Activated CD4-positive, alpha-beta T cell treated with anti-CD3 and anti-CD28 coated beads for 1 hour (primary cell): ENCODE measurements around the gene TMEM220.
A peak's percentile ranks its signal among the peaks of the same experiment; 100 is the strongest.

Source experiments
- DNase-seq: peaks from one replicate; pipeline ENCODE4 v3.0.0-alpha.2; 2020

The TMEM220 gene

GRCh38 chr17:10729334-10730193 is at the start of gene TMEM220:
TMEM220 (minus strand) TSS chr17:10730023; CDS start chr17:10729851, 172 bp downstream.
- DNase-seq, result peak; percentile 26

- DNase-seq, result no peak
Measured at GRCh38 chr17:10779609-10780008, 49.8 kb upstream of the TMEM220 start.

- DNase-seq, result no peak
Measured at GRCh38 chr17:10777890-10778289, 48.1 kb upstream of the TMEM220 start.

GRCh38 chr17:10777131-10777807 is 47.4 kb upstream of the TMEM220 start:
- no peak for DNase-seq

- no peak for DNase-seq
Measured at GRCh38 chr17:10776381-10776780, 46.6 kb upstream of the TMEM220 start.

GRCh38 chr17:10775740-10776356 is 46.0 kb upstream of the TMEM220 start:
- no peak for DNase-seq

- no peak for DNase-seq
Measured at GRCh38 chr17:10775058-10775457, 45.2 kb upstream of the TMEM220 start.

- DNase-seq, result no peak
Measured at GRCh38 chr17:10773391-10773790, 43.6 kb upstream of the TMEM220 start.

- DNase-seq, result no peak
Measured at GRCh38 chr17:10772425-10773380, 42.9 kb upstream of the TMEM220 start.

- DNase-seq, result no peak
Measured at GRCh38 chr17:10771148-10771547, 41.3 kb upstream of the TMEM220 start.

GRCh38 chr17:10769840-10770239 is 40.0 kb upstream of the TMEM220 start:
- no peak for DNase-seq

- no peak for DNase-seq
Measured at GRCh38 chr17:10768750-10769251, 39.0 kb upstream of the TMEM220 start.

- no peak for DNase-seq
Measured at GRCh38 chr17:10767232-10767631, 37.4 kb upstream of the TMEM220 start.

- DNase-seq, result no peak
Measured at GRCh38 chr17:10762037-10762436, 32.2 kb upstream of the TMEM220 start.

- DNase-seq, result no peak
Measured at GRCh38 chr17:10761281-10761680, 31.5 kb upstream of the TMEM220 start.

- no peak for DNase-seq
Measured at GRCh38 chr17:10758062-10758461, 28.2 kb upstream of the TMEM220 start.

GRCh38 chr17:10757647-10758046 is 27.8 kb upstream of the TMEM220 start:
- no peak for DNase-seq

- DNase-seq, result no peak
Measured at GRCh38 chr17:10757067-10757466, 27.2 kb upstream of the TMEM220 start.

GRCh38 chr17:10756619-10757018 is 26.8 kb upstream of the TMEM220 start:
- no peak for DNase-seq

- no peak for DNase-seq
Measured at GRCh38 chr17:10756185-10756584, 26.4 kb upstream of the TMEM220 start.

GRCh38 chr17:10755592-10756127 is 25.8 kb upstream of the TMEM220 start:
- no peak for DNase-seq
